A549 (cell line): Measurements from ENCODE around the gene GSTK1. TPM values are rescaled to one million over a fixed set of nuclear protein-coding genes. Genes with fewer than 3 reads are reported as not detected.

Experiments used
- ATAC-seq, 2 experiments: fragments of 200-7000 bp in 1 of 2; fragments of >200 bp in 1 of 2; cut with Nextera tagmentation in 1 of 2; cut with Tn5 transposase in 1 of 2; 3 replicates each; pipeline versions ENCODE4 v1.8.0 to v1.9.1; 2018 to 2020; ENCODE audit warnings: mild to moderate bottlenecking in 1 of 2, moderate library complexity in 1 of 2
- CTCF ChIA-PET: fragments of 300-600 bp; sonication (Branson Sonifier 250); formaldehyde crosslinking; extraction: SDS; loops from one replicate; lab custom pipeline; 2021; ENCODE audit warnings: antibody characterized with exemption, inconsistent platforms; lab: Yijun Ruan, JAX
- POLR2A ChIA-PET: fragments of 350-600 bp; formaldehyde crosslinking; extraction: SDS; loops from one replicate; lab custom pipeline; 2021; ENCODE audit warnings: antibody characterized with exemption, inconsistent platforms; lab: Yijun Ruan, JAX
- DNase-seq, 2 experiments: peaks; one replicate each; pipeline versions ENCODE4 v3.0.0 to v3.0.0-alpha.2; 2011 to 2016; ENCODE audit warnings: low read depth in 1 of 2, low spot score in 1 of 2
- FAIRE-seq: peaks from 2 replicates; lab custom pipeline; 2011; peaks lifted over from hg19 to GRCh38; lab: Jason Lieb, UNC
- H3K27ac ChIP-seq, 2 experiments: fragments of >200 bp; sonication (Bioruptor Twin); formaldehyde crosslinking; 3 replicates each; pipeline ENCODE4 v1.5.1; 2016 to 2017
- H3K4me1 ChIP-seq: fragments of >200 bp; sonication (Bioruptor Twin); formaldehyde crosslinking; 3 replicates; pipeline ENCODE4 v1.6.1; 2016
- H3K4me2 ChIP-seq: fragments of >200 bp; sonication (Bioruptor Twin); formaldehyde crosslinking; 3 replicates; pipeline ENCODE4 v1.6.1; 2016
- H3K4me3 ChIP-seq: fragments of >200 bp; sonication (Bioruptor Twin); formaldehyde crosslinking; 3 replicates; pipeline ENCODE4 v1.5.1; 2016
- H3K9me3 ChIP-seq: fragments of >200 bp; sonication (Bioruptor Twin); formaldehyde crosslinking; 3 replicates; pipeline ENCODE4 v1.6.1; 2016
- BCL3 ChIP-seq: fragments of >200 bp; sonication (Bioruptor Twin); formaldehyde crosslinking; IDR thresholded peaks from 3 replicates; pipeline ENCODE4 v1.6.1; 2016
- CBX2 ChIP-seq: fragments of 200-600 bp; sonication (generic); IDR thresholded peaks from 2 replicates; pipeline ENCODE4 v1.6.1; 2016; ENCODE audit warnings: low read depth, mild to moderate bottlenecking, borderline replicate concordance
- CHD2 ChIP-seq: fragments of 150-350 bp; IDR thresholded peaks from 2 replicates; pipeline ENCODE4 v1.6.1; 2014; ENCODE audit warnings: low read length; ENCODE audit not compliant: partially characterized antibody
- EHF ChIP-seq: fragments of 250-450 bp; sonication (Bioruptor Pico); IDR thresholded peaks from 2 replicates; pipeline ENCODE4 v1.5.0; 2020; ENCODE audit warnings: mild to moderate bottlenecking
- EHMT2 ChIP-seq: fragments of 200-600 bp; sonication (generic); IDR thresholded peaks from 2 replicates; pipeline ENCODE4 v1.6.1; 2016; ENCODE audit warnings: antibody characterized with exemption, low read depth, mild to moderate bottlenecking, moderate library complexity
- FOSB ChIP-seq: fragments of 250-450 bp; sonication (Bioruptor Pico); IDR thresholded peaks from 2 replicates; pipeline ENCODE4 v1.5.0; 2020; ENCODE audit warnings: mild to moderate bottlenecking, moderate library complexity
- HDAC2 ChIP-seq: fragments of 200-600 bp; sonication (generic); IDR thresholded peaks from 2 replicates; pipeline ENCODE4 v1.6.1; 2016
- HEYL ChIP-seq: fragments of 250-450 bp; sonication (Bioruptor Pico); IDR thresholded peaks from 2 replicates; pipeline ENCODE4 v1.8.0; 2021; ENCODE audit warnings: mild to moderate bottlenecking, moderate library complexity
- HOXB13 ChIP-seq: fragments of 250-450 bp; sonication (Bioruptor Pico); IDR thresholded peaks from 2 replicates; pipeline ENCODE4 v1.5.0; 2020; ENCODE audit warnings: low read depth, mild to moderate bottlenecking, moderate library complexity
- HOXB5 ChIP-seq: fragments of 250-450 bp; sonication (Bioruptor Pico); IDR thresholded peaks from 2 replicates; pipeline ENCODE4 v1.5.0; 2020; ENCODE audit warnings: mild to moderate bottlenecking, moderate library complexity
- JUN ChIP-seq, 2 experiments: fragments of >200 bp; sonication (Bioruptor Twin); formaldehyde crosslinking; IDR thresholded peaks; 2 replicates in 1 of 2; 3 replicates in 1 of 2; pipeline ENCODE4 v1.6.1; 2016 to 2017
- JUNB ChIP-seq: fragments of >200 bp; sonication (Bioruptor Twin); formaldehyde crosslinking; IDR thresholded peaks from 2 replicates; pipeline ENCODE4 v1.6.1; 2016
- KDM1A ChIP-seq: fragments of 200-600 bp; sonication (generic); IDR thresholded peaks from 2 replicates; pipeline ENCODE4 v1.6.1; 2016; ENCODE audit warnings: low read depth, mild to moderate bottlenecking
- KDM5A ChIP-seq: fragments of 200-600 bp; sonication (generic); IDR thresholded peaks from 2 replicates; pipeline ENCODE4 v1.6.1; 2016; ENCODE audit warnings: antibody characterized with exemption, mild to moderate bottlenecking
- MAZ ChIP-seq: fragments of 150-350 bp; IDR thresholded peaks from 2 replicates; pipeline ENCODE4 v1.6.1; 2014; ENCODE audit warnings: antibody characterized with exemption, low read depth, low read length, borderline replicate concordance
- RCOR1 ChIP-seq: fragments of 150-350 bp; IDR thresholded peaks from 2 replicates; pipeline ENCODE4 v1.6.1; 2014; ENCODE audit warnings: antibody characterized with exemption, low read length, low read depth
- SREBF2 ChIP-seq: fragments of 450-650 bp; IDR thresholded peaks from 2 replicates; pipeline ENCODE4 v1.6.1; 2014; ENCODE audit warnings: mild to moderate bottlenecking, moderate library complexity
- TFCP2L1 ChIP-seq: fragments of 250-450 bp; sonication (Bioruptor Pico); IDR thresholded peaks from 2 replicates; pipeline ENCODE4 v1.5.0; 2021; ENCODE audit warnings: mild to moderate bottlenecking
- TP53 ChIP-seq: fragments of 250-450 bp; sonication (Bioruptor Pico); IDR thresholded peaks from 2 replicates; pipeline ENCODE4 v1.5.0; 2021; ENCODE audit warnings: mild to moderate bottlenecking, moderate library complexity
- USF2 ChIP-seq: fragments of 450-650 bp; IDR thresholded peaks from 2 replicates; pipeline ENCODE4 v1.6.1; 2014; ENCODE audit warnings: antibody characterized with exemption
- ZFP36 ChIP-seq: fragments of 450-650 bp; IDR thresholded peaks from 2 replicates; pipeline ENCODE4 v1.6.1; 2014; ENCODE audit warnings: borderline replicate concordance; ENCODE audit not compliant: partially characterized antibody
- ZSCAN20 ChIP-seq: fragments of 250-450 bp; sonication (Bioruptor Pico); IDR thresholded peaks from 2 replicates; pipeline ENCODE4 v1.8.0; 2022; ENCODE audit warnings: mild to moderate bottlenecking, moderate library complexity
- WGBS: methylation state at CpG from one replicate; pipeline ENCODE4 v1.1.6; 2017; ENCODE audit errors: missing lambda C conversion rate; 5-methylcytosine and 5-hydroxymethylcytosine counted together
- polyA plus RNA-seq, 4 experiments: library from polyadenylated mRNA; depleted of rRNA in 3 of 4; stranded (reverse); fragments of >200 nt; fragmentation: RNase III in 1 of 4; extraction: RNeasy Plus Mini Kit Qiagen cat#74134 plus additional on column Dnase treatment in 1 of 4; gene quantifications; 2 replicates in 3 of 4; 3 replicates in 1 of 4; pipeline ENCODE4 v1.2.3, GENCODE V29; 2011 to 2017
- TF ChIP-seq, protein P1 (sequence below): IDR thresholded peaks from 2 replicates; pipeline ENCODE4 v1.6.1; 2012
- TF ChIP-seq, protein P2 (sequence below): IDR thresholded peaks from 2 replicates; pipeline ENCODE4 v1.6.1; 2012; ENCODE audit warnings: low read depth, borderline replicate concordance
- TF ChIP-seq, protein P3 (sequence below): fragments of >200 bp; sonication (Bioruptor Twin); formaldehyde crosslinking; IDR thresholded peaks from 3 replicates; pipeline ENCODE4 v1.5.1; 2016
- TF ChIP-seq, protein P4 (sequence below): fragments of 250-450 bp; sonication (Bioruptor Pico); IDR thresholded peaks from 2 replicates; pipeline ENCODE4 v1.5.0; 2020; ENCODE audit warnings: low read depth, mild to moderate bottlenecking, moderate library complexity

Gene GSTK1
- polyA plus RNA-seq, 2 of the 4 experiments (the other 2 are of a cell fraction): 76.6 to 91.5 TPM

- TF ChIP-seq, protein P1, sequence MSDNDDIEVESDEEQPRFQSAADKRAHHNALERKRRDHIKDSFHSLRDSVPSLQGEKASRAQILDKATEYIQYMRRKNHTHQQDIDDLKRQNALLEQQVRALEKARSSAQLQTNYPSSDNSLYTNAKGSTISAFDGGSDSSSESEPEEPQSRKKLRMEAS: no peak
- TF ChIP-seq RCOR1 (no peak), EHMT2 (no peak), ZSCAN20 (CRISPR knock-in tag) (no peak)
These were observed 23.3 kb downstream of the GSTK1 start (continued) for GRCh38 chr7:143286522-143286890.

DNA sequence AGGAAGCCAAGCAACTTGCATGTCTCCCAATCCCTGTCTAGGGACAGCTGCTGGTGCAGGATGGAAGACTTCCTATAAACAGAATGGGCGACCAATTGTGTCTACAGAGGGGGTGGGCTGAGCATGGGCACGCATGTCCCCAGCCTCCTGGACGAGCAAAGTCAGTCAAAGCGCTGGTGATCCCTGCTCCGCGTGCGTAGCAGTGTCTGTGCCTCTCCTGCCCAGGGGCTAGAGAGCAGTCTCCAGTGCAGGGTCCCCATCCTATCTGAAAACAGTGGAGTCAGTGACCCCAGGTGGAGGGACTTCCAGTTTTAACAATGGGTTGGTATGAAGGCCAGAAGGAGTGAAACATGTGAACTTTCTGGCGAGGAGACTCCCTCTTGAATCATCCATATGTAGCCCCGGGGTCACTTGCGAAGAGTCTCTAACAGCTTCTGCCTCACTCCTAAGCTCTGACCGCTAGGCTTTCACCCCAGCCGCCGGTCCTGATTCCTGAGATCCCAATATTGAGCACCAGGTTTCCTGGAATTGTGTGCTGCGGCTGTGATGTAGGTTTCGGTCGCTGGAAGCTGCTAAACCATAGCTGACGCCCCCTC, 24.2 kb downstream of the GSTK1 start:
- CTCF ChIA-PET: interaction anchor here (0.6 to 2.3 kb wide), 8 partner anchors 10 to 62 kb away, joined by 3 to 7 read pairs (median 3); no protein-coding TSS in a partner anchor
- ATAC-seq (no peak), DNase-seq (no peak)
- H3K27ac ChIP-seq: peak overlapping the region; percentile 48 to 99
- TF ChIP-seq JUNB (no peak), ZFP36 (no peak), CHD2 (no peak), HOXB5 (no peak), KDM1A (no peak), HEYL (CRISPR knock-in tag) (no peak), TFCP2L1 (no peak), TP53 (CRISPR knock-in tag) (no peak), CBX2 (no peak), MAZ (no peak)
- TF ChIP-seq, protein P2, sequence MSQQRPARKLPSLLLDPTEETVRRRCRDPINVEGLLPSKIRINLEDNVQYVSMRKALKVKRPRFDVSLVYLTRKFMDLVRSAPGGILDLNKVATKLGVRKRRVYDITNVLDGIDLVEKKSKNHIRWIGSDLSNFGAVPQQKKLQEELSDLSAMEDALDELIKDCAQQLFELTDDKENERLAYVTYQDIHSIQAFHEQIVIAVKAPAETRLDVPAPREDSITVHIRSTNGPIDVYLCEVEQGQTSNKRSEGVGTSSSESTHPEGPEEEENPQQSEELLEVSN: no peak
- TF ChIP-seq, all 56 proteins: peak for 0
- peak overlapping the region; percentile 91; the same call in 1 of the 3 replicates for H3K4me3 ChIP-seq
- FAIRE-seq: no peak
- peak overlapping the region; percentile 65 for H3K4me2 ChIP-seq
- no peaks in the 10 kb centered on the region for H3K9me3 ChIP-seq
- POLR2A ChIA-PET: interaction anchor here (0.8 to 1.4 kb wide), 8 partner anchors 8 to 93 kb away, joined by 3 to 19 read pairs (median 4); partner anchors contain the start of gene GSTK1
- peaks cover 34% of the 10 kb centered on the region for H3K4me1 ChIP-seq
- 91% methylated on average over 17 of the region's 17 CpGs for WGBS

- peak; percentile 91 to 94 for ATAC-seq
- peaks cover 34% of the 10 kb centered on the region for H3K4me1 ChIP-seq
- peak within 1 kb of the TSS; percentile 91 for H3K4me3 ChIP-seq
- peak within 1 kb of the TSS; percentile 88 for H3K4me2 ChIP-seq
- ChIA-PET POLR2A (interaction anchor here (0.6 to 1.4 kb wide), 11 partner anchors 8 to 289 kb away, joined by 3 to 19 read pairs (median 5); partner anchors contain the start of gene GSTK1), CTCF (interaction anchor here (0.6 to 2.3 kb wide), 6 partner anchors 11 to 61 kb away, joined by 3 to 7 read pairs (median 4); no protein-coding TSS in a partner anchor)
- H3K27ac ChIP-seq: peak within 1 kb of the TSS; percentile 96 to 99
- no peaks in the 10 kb centered on the region for H3K9me3 ChIP-seq
- DNase-seq: peak; percentile 98
- 16% methylated on average over 37 of the region's 84 CpGs for WGBS
- FAIRE-seq: no peak
- TF ChIP-seq JUN (IDR thresholded peaks at IDR 0.05) (peak in 1 of 2 experiments; percentile 73; a peak in 2 of 5 replicates), TFCP2L1 (no peak), EHF (peak; percentile 48; the same call in 1 of the 2 replicates), BCL3 (0 out of 3 replicates have a peak, but pooled peaks have one; percentile 48), FOSB (CRISPR knock-in tag) (0 out of 2 replicates have a peak, but pooled peaks have one; percentile 41), CHD2 (peak; percentile 41), KDM5A (0 out of 2 replicates have a peak, but pooled peaks have one; percentile 44), HDAC2 (no peak), USF2 (0 out of 2 replicates have a peak, but pooled peaks have one; percentile 16), HOXB13 (CRISPR knock-in tag) (peak; percentile 82), SREBF2 (no peak)
- TF ChIP-seq, protein P1: peak; percentile 98
- TF ChIP-seq, protein P3, sequence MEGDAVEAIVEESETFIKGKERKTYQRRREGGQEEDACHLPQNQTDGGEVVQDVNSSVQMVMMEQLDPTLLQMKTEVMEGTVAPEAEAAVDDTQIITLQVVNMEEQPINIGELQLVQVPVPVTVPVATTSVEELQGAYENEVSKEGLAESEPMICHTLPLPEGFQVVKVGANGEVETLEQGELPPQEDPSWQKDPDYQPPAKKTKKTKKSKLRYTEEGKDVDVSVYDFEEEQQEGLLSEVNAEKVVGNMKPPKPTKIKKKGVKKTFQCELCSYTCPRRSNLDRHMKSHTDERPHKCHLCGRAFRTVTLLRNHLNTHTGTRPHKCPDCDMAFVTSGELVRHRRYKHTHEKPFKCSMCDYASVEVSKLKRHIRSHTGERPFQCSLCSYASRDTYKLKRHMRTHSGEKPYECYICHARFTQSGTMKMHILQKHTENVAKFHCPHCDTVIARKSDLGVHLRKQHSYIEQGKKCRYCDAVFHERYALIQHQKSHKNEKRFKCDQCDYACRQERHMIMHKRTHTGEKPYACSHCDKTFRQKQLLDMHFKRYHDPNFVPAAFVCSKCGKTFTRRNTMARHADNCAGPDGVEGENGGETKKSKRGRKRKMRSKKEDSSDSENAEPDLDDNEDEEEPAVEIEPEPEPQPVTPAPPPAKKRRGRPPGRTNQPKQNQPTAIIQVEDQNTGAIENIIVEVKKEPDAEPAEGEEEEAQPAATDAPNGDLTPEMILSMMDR: 0 out of 3 replicates have a peak, but pooled peaks have one; percentile 8
- TF ChIP-seq, protein P4, sequence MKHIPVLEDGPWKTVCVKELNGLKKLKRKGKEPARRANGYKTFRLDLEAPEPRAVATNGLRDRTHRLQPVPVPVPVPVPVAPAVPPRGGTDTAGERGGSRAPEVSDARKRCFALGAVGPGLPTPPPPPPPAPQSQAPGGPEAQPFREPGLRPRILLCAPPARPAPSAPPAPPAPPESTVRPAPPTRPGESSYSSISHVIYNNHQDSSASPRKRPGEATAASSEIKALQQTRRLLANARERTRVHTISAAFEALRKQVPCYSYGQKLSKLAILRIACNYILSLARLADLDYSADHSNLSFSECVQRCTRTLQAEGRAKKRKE (CRISPR knock-in tag): no peak
- TF ChIP-seq, protein P2: peak; percentile 100
These were observed 24.9 kb downstream of the GSTK1 start, which contains the start of gene CASP2 for GRCh38 chr7:143287935-143288826. CASP2 (plus strand) TSS chr7:143288351; CDS start chr7:143288456, 105 bp downstream.
